Measurements from ENCODE around the gene FNDC10.

The FNDC10 gene

DNA sequence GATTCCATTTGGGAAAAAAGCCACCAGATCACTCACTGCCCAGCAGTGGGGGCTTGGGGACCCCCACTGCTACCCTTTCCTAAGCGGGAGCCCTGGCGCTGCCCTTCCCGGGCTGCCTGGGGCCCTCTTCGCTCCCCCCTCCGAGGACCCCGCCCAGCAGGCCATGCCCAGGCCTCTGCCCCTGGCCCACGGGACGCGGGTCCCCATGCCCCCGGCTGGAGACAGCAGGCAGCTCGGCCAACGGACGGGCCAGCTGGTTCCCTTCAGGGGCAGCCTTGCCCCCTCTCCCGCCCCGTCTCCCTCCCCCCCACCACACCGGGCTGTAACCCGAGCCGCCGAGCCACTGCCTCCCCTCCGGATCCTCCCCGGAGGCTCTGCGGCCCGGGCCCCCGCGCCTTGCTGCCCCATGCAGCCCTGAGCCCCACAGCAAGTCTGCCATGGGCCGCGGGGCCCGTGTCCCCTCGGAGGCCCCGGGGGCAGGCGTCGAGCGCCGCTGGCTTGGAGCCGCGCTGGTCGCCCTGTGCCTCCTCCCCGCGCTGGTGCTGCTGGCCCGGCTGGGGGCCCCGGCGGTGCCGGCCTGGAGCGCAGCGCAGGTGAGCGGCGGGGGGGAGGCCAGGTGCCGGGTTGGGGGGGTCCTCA is 32.0 kb upstream of the FNDC10 start, which contains the start of gene MMP23B:
MMP23B (plus strand) TSS at position 392 of the 639 bp plus-strand sequence; CDS start at position 438, 46 bp downstream.
- Histone ChIP-seq H3K27me3 (no peaks in the 10 kb centered on the region), H3K4me3 (ENCODE audit: low read depth, low read length) (no peak within 1 kb of the TSS), H3K9me3 (no peaks in the 10 kb centered on the region), H3K36me3 (no peaks in the 10 kb centered on the region), H3K4me1 (no peaks in the 10 kb centered on the region)
- peak; percentile 13 for DNase-seq
- TF ChIP-seq, protein P1, sequence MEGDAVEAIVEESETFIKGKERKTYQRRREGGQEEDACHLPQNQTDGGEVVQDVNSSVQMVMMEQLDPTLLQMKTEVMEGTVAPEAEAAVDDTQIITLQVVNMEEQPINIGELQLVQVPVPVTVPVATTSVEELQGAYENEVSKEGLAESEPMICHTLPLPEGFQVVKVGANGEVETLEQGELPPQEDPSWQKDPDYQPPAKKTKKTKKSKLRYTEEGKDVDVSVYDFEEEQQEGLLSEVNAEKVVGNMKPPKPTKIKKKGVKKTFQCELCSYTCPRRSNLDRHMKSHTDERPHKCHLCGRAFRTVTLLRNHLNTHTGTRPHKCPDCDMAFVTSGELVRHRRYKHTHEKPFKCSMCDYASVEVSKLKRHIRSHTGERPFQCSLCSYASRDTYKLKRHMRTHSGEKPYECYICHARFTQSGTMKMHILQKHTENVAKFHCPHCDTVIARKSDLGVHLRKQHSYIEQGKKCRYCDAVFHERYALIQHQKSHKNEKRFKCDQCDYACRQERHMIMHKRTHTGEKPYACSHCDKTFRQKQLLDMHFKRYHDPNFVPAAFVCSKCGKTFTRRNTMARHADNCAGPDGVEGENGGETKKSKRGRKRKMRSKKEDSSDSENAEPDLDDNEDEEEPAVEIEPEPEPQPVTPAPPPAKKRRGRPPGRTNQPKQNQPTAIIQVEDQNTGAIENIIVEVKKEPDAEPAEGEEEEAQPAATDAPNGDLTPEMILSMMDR (IDR thresholded peaks at IDR 0.05; ENCODE audit: low read depth, low read length), result no peak

DNA sequence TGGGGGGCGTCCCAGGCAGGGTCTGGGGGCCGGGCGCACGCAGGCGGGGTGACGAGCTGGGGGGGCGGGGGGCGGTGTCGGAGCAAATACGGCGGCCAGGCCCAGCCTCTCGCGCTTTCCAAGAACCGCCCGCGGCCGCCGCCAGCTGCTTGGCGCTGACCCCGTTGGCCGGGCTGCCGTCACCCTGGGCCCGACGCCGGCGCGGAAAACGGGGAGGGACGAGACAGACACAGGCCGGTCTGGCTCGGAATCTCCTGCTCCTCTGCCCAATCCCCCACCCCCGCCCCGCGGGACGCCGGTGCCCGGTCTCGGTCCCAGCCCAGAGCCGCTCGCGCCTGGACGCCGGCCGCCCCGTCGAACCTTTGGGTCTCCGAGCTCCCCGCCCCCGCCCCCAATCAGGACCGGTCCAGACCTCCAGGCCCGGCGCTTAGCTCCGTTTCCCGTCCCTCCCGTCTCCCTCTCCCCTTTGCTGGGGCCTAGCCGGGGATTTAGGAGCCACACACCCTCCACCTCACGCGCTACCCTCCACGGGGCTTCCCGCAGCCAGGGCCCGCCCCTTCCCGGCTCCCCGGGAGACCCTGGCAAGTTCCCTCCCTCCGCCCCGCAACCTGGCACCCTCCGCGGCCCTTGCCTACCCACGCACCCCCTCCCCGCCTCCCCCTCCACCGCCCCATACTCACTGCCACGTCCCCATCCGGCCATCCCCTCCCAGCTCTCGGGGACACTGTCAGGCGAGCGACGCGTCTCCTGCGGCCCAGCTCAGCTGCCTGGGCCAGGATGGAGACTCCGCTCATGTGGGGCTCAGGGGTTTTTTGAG is 31.2 kb upstream of the FNDC10 start:
- TF ChIP-seq, protein P1 (IDR thresholded peaks at IDR 0.05; ENCODE audit: low read depth, low read length), result no peak
- H3K9me3 ChIP-seq, result no peaks in the 10 kb centered on the region
- peak; percentile 10 for DNase-seq
- H3K27me3 ChIP-seq, result no peaks in the 10 kb centered on the region
- no peaks in the 10 kb centered on the region for H3K36me3 ChIP-seq
- H3K4me1 ChIP-seq, result no peaks in the 10 kb centered on the region
- no peak overlapping the region for H3K4me3 ChIP-seq (ENCODE audit: low read depth, low read length)

DNA sequence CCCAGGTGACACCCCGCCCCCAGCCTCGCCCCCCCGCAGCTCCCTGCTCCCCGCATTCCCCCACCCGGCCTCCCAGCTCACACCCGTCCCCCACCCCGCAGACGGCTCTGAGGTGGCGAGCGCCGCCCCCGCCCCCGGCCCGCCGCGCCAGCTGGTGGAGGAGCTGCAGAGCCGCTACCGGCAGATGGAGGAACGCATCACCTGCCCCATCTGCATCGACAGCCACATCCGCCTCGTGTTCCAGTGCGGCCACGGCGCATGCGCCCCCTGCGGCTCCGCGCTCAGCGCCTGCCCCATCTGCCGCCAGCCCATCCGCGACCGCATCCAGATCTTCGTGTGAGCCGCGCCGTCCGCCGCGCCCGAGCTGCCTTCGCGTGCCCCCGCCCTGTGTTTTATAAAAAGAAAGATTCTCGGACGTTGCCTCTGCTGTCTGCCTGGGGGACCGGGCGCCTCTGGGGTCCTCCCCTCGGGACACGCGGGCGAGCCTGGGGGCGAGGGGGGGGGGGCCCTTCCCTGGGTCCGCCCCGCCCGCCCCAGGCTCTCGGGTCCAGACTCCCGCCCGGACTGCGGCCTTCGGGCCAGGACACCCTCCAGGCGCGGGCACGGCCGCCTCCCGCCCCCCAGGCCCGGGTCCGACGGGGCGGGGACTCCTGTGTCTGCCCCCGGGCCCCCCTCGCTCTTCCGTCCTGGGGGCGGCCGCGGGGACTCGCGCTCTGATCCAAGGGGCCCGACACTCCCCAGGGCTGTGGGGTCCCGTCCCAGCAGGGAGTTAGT is 30.4 kb upstream of the FNDC10 start:
- H3K4me3 ChIP-seq (ENCODE audit: low read depth, low read length), result no peak overlapping the region
- no peaks in the 10 kb centered on the region for H3K9me3 ChIP-seq
- TF ChIP-seq, protein P1 (IDR thresholded peaks at IDR 0.05; ENCODE audit: low read depth, low read length), result no peak
- DNase-seq, result no peak
- H3K4me1 ChIP-seq, result peaks cover 2% of the 10 kb centered on the region
- H3K27me3 ChIP-seq, result no peaks in the 10 kb centered on the region
- H3K36me3 ChIP-seq, result no peaks in the 10 kb centered on the region

DNA sequence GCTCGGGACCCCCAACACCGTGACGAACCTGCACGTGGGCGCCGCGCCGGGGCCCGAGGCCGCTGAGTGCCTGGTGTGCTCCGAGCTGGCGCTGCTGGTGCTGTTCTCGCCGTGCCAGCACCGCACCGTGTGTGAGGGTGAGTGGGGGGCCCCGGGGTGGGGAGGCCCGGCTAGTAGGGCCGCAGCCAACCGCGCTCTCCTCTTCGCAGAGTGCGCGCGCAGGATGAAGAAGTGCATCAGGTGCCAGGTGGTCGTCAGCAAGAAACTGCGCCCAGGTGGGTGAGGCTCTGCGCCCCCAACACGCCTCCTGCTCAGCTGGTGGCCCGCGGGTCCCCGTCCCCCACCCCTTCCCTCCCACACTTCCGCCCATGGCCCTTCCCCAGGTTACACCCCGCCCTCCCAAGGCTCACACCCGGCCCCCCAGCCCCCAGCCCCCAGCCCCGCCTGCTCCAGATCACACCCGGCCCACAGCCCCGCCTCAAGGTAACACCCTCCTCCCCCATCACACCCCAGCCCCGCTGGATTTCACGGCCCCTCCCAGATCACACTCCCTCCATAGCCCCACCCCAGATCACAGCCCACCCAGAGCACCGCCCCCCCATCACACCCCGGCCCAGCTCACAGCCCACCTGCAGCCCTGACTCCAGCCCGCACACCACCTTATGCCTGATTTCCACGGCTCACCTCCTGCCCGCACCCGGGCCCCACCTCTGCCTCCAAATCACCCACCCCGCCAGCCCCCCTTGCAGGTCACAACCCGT is 29.7 kb upstream of the FNDC10 start:
- DNase-seq, result peak; percentile 15
- Histone ChIP-seq H3K9me3 (no peaks in the 10 kb centered on the region), H3K36me3 (no peaks in the 10 kb centered on the region), H3K4me3 (ENCODE audit: low read depth, low read length) (no peak overlapping the region), H3K4me1 (peaks cover 4% of the 10 kb centered on the region), H3K27me3 (no peaks in the 10 kb centered on the region)
- TF ChIP-seq, protein P1 (IDR thresholded peaks at IDR 0.05; ENCODE audit: low read depth, low read length), result no peak

DNA sequence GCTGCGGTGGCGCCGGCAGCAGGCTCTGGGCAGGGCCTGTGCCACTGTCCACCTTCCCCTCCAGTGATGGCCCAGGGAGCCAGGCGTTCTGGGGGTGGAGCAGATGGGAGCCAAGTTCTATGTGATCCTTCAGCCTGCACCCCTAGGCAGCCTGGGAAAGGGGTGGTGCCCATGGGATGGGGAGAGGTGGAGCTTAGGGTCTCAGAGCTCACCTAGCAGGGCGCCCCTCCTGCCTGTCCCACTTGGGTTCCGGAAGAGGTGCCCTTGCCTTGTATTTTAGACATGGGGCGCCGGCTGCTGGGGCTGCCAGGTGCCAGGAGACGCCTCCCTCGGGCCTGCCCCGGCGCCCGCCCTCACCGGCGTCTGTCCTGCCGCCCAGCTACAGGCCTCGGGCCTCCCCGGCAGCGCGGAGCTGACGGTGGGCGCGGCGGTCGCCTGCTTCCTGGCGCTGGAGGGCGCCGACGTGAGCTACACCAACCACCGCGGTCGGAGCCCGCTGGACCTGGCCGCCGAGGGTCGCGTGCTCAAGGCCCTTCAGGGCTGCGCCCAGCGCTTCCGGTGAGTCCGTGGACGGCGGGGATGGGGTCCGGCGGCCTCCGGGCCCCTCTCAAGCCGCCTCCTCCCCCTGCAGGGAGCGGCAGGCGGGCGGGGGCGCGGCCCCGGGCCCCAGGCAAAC is 29.0 kb upstream of the FNDC10 start:
- no peaks in the 10 kb centered on the region for H3K27me3 ChIP-seq
- no peak overlapping the region for H3K4me3 ChIP-seq (ENCODE audit: low read depth, low read length)
- DNase-seq, result no peak
- H3K4me1 ChIP-seq, result peaks cover 4% of the 10 kb centered on the region
- no peaks in the 10 kb centered on the region for H3K9me3 ChIP-seq
- no peaks in the 10 kb centered on the region for H3K36me3 ChIP-seq
- TF ChIP-seq, protein P1 (IDR thresholded peaks at IDR 0.05; ENCODE audit: low read depth, low read length), result no peak
